ENCODE data around the gene OR10G2. TPM values are rescaled to one million over a fixed set of nuclear protein-coding genes. Genes with fewer than 3 reads are reported as not detected.

OR10G2 gene
- total and polyA plus RNA-seq, 8 donors: not detected

- TF ChIP-seq CTCF (IDR thresholded peaks at IDR 0.05): no peak
- DNase-seq (no peak), FAIRE-seq (no peak), ATAC-seq (no peak)
- Histone ChIP-seq H3K9me3 (no peaks in the 10 kb centered on the region), H3K27me3 (no peaks in the 10 kb centered on the region), H3K27ac (no peak overlapping the region), H3K4me1 (no peaks in the 10 kb centered on the region), H3K36me3 (no peaks in the 10 kb centered on the region), H3K4me3 (no peak overlapping the region)
- WGBS, 2 donors: 27 to 37% methylated on average over 2 of the region's 2 CpGs
- intact Hi-C loops (cut with DNase I): no loop called here
Observed at GRCh38 chr14:21671371-21671770, 36.6 kb upstream of the OR10G2 start.

DNA sequence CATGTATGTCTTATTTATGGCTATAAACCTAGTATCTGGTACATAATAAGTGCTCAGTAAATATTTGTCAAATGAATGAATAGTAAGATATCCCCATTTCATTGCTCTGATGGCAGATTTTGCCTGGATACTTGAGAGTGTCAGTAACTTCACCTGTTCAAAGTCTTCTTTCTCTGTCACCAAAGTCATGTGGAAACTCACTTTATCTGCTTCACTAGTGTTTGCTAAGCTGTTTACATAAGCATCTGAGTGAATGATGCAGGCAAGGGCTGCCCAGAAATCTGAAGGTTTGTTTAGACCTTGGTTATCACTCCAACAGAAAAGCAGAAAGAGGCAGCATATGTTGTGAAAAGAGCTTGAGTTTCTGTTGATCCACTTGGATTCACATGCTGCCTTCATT, 34.5 kb upstream of the OR10G2 start:
- ATAC-seq: no peak
- H3K27me3 ChIP-seq: no peaks in the 10 kb centered on the region
- H3K9me3 ChIP-seq: no peaks in the 10 kb centered on the region
- H3K4me3 ChIP-seq: no peak overlapping the region
- no peak for DNase-seq
- TF ChIP-seq CTCF (IDR thresholded peaks at IDR 0.05): no peak
- H3K36me3 ChIP-seq: no peaks in the 10 kb centered on the region
- no peak for FAIRE-seq
- no peak overlapping the region for H3K27ac ChIP-seq
- intact Hi-C loops (cut with DNase I): no loop called here
- H3K4me1 ChIP-seq: no peaks in the 10 kb centered on the region

DNA sequence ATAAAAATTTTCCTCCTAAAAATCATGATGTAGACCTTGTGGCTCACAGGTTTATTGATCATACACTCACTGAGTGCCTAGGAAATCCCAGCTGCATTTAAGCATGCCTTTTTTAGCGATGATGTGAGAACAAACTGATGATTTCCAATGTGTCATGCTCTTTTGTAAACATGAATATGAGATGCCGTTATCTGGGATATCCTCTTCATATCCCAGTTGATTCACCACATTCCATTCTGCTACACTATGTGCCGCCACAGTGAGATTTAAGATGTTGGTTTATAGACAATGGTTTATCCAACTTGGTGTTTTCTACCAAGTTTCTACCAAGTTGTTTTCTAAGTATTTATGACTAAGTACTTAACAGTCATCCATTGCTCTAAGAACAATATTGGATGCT, 33.6 kb upstream of the OR10G2 start:
- FAIRE-seq (no peak), DNase-seq (no peak), ATAC-seq (no peak)
- H3K4me1 ChIP-seq: no peaks in the 10 kb centered on the region
- no peak overlapping the region for H3K4me3 ChIP-seq
- 28 to 41% methylated on average over 3 of the region's 3 CpGs for WGBS, 2 donors
- TF ChIP-seq CTCF (IDR thresholded peaks at IDR 0.05): no peak
- no peaks in the 10 kb centered on the region for H3K36me3 ChIP-seq
- no peaks in the 10 kb centered on the region for H3K9me3 ChIP-seq
- no peak overlapping the region for H3K27ac ChIP-seq
- intact Hi-C loops (cut with DNase I): no loop called here
- no peaks in the 10 kb centered on the region for H3K27me3 ChIP-seq

- Histone ChIP-seq H3K4me1 (no peaks in the 10 kb centered on the region), H3K9me3 (no peaks in the 10 kb centered on the region), H3K4me3 (no peak overlapping the region), H3K27ac (no peak overlapping the region), H3K27me3 (peaks cover 0 to 3% (median 0%) of the 10 kb centered on the region in 4 donors), H3K36me3 (no peaks in the 10 kb centered on the region)
- WGBS, 2 donors: 46 to 85% methylated on average over 1 of the region's 1 CpG
- FAIRE-seq (no peak), DNase-seq (no peak), ATAC-seq (no peak)
- TF ChIP-seq CTCF (IDR thresholded peaks at IDR 0.05): no peak
- intact Hi-C loops (cut with DNase I): no loop called here
Observed at GRCh38 chr14:21656980-21657379, 22.2 kb upstream of the OR10G2 start.

DNA sequence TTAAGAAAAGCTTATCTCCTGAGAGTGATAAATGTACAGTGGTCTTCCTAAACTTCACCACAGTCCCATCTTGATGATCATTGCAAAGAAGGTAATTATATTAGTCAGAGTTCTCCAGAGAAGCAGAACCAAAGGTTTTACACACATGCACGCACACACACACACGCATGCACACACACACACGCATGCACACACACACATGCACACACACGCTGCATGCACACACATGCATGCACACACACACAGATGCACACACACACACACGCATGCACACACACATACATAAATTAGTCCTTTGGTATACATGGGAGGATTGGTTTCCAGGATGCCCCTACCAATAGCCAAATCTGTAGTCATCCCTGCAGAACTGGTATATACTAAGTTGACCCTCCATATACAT, 19.5 kb upstream of the OR10G2 start:
- no peaks in the 10 kb centered on the region for H3K36me3 ChIP-seq
- ATAC-seq: no peak
- 65 to 87% methylated on average over 5 of the region's 5 CpGs for WGBS, 2 donors
- no peak for DNase-seq
- H3K4me3 ChIP-seq: no peak overlapping the region
- peaks cover 0 to 3% (median 0%) of the 10 kb centered on the region in 4 donors for H3K27me3 ChIP-seq
- no peak for TF ChIP-seq CTCF (IDR thresholded peaks at IDR 0.05)
- H3K4me1 ChIP-seq: no peaks in the 10 kb centered on the region
- no peak overlapping the region for H3K27ac ChIP-seq
- H3K9me3 ChIP-seq: no peaks in the 10 kb centered on the region
- FAIRE-seq: no peak
- intact Hi-C loops (cut with DNase I): no loop called here
